GM23338 (cell line): ENCODE data around the gene PSMD8. TPM values are rescaled to one million over a fixed set of nuclear protein-coding genes. Genes with fewer than 3 reads are reported as not detected.

ENCODE experiments used
- ATAC-seq: fragments of 200-7000 bp; cut with Tn5 transposase; 3 replicates; pipeline ENCODE4 v1.9.1; 2020
- DNase-seq: peaks from one replicate; pipeline ENCODE4 v3.0.0-alpha.2; 2015; ENCODE audit warnings: low spot score
- H2AFZ ChIP-seq: fragments of 200-600 bp; sonication (generic); 2 replicates; pipeline ENCODE4 v1.8.0; 2016; ENCODE audit warnings: antibody characterized with exemption, mild to moderate bottlenecking, moderate library complexity
- H3F3A ChIP-seq: fragments of 200-600 bp; sonication (generic); replicated peaks from 2 replicates; pipeline ENCODE4 v1.8.0; 2017; ENCODE audit warnings: antibody characterized with exemption, mixed run types, low read depth
- H3K27ac ChIP-seq: fragments of 200-600 bp; sonication (generic); 2 replicates; pipeline ENCODE4 v1.6.1; 2016; ENCODE audit warnings: low read depth
- H3K27me3 ChIP-seq: fragments of 200-600 bp; sonication (generic); 2 replicates; pipeline ENCODE4 v1.8.0; 2016; ENCODE audit warnings: mild to moderate bottlenecking, mixed run types, moderate library complexity; ENCODE audit not compliant: insufficient read depth
- H3K36me3 ChIP-seq: fragments of 200-600 bp; sonication (generic); 2 replicates; pipeline ENCODE4 v1.8.0; 2016; ENCODE audit warnings: mild to moderate bottlenecking; ENCODE audit not compliant: insufficient read depth
- H3K4me1 ChIP-seq: fragments of 200-600 bp; sonication (generic); 2 replicates; pipeline ENCODE4 v1.8.0; 2016; ENCODE audit warnings: mild to moderate bottlenecking, moderate library complexity; ENCODE audit not compliant: insufficient read depth
- H3K4me2 ChIP-seq: fragments of 200-600 bp; sonication (generic); 2 replicates; pipeline ENCODE4 v1.7.1; 2017; ENCODE audit warnings: mixed run types
- H3K4me3 ChIP-seq: fragments of 200-600 bp; sonication (generic); 2 replicates; pipeline ENCODE4 v1.6.1; 2016; ENCODE audit warnings: mixed run types
- H3K79me2 ChIP-seq: fragments of 200-600 bp; sonication (generic); replicated peaks from 2 replicates; pipeline ENCODE4 v1.8.0; 2017; ENCODE audit warnings: mild to moderate bottlenecking; ENCODE audit not compliant: insufficient read depth
- H3K9me2 ChIP-seq: fragments of 200-600 bp; sonication (generic); 2 replicates; pipeline ENCODE4 v1.8.0; 2017; ENCODE audit not compliant: insufficient read depth
- H4K20me1 ChIP-seq: fragments of 200-600 bp; sonication (generic); replicated peaks from 2 replicates; pipeline ENCODE4 v1.8.0; 2017; ENCODE audit warnings: mild to moderate bottlenecking; ENCODE audit not compliant: insufficient read depth
- H3K27ac Mint-ChIP-seq: 2 replicates; pipeline ENCODE4 v1.8.0; 2020; ENCODE audit warnings: inconsistent platforms, mild to moderate bottlenecking, moderate library complexity, mixed read lengths
- H3K27me3 Mint-ChIP-seq: 3 replicates; pipeline ENCODE4 v1.8.0; 2022; ENCODE audit warnings: low read depth, mild to moderate bottlenecking, moderate library complexity, mixed read lengths, inconsistent platforms; ENCODE audit not compliant: insufficient read depth, poor library complexity
- H3K36me3 Mint-ChIP-seq: 3 replicates; pipeline ENCODE4 v1.8.0; 2021; ENCODE audit warnings: low read depth, mild to moderate bottlenecking, inconsistent platforms, moderate library complexity, mixed read lengths
- H3K4me1 Mint-ChIP-seq: 3 replicates; pipeline ENCODE4 v1.8.0; 2020; ENCODE audit warnings: mild to moderate bottlenecking, inconsistent platforms, mixed read lengths
- H3K4me3 Mint-ChIP-seq: 3 replicates; pipeline ENCODE4 v1.8.0; 2021; ENCODE audit warnings: moderate library complexity, mild to moderate bottlenecking, inconsistent platforms, mixed read lengths
- H3K9me3 Mint-ChIP-seq: 3 replicates; pipeline ENCODE4 v1.8.0; 2020; ENCODE audit warnings: moderate library complexity, mild to moderate bottlenecking, inconsistent platforms, mixed read lengths
- CREB1 ChIP-seq: fragments of 250-450 bp; sonication (Bioruptor Pico); IDR thresholded peaks from 2 replicates; pipeline ENCODE4 v1.5.0; 2020; ENCODE audit warnings: low read depth, mild to moderate bottlenecking, moderate library complexity
- CTCF ChIP-seq, 2 experiments: fragments of 200-600 bp in 1 of 2; sonication (generic) in 1 of 2; conservative IDR thresholded peaks; 2 replicates each; pipeline versions ENCODE4 v1.5.1 to v1.6.1; 2016 to 2017; ENCODE audit warnings: antibody characterized with exemption in 2 of 2, low read depth in 2 of 2, mild to moderate bottlenecking in 2 of 2, moderate library complexity in 1 of 2
- ETS1 ChIP-seq: IDR thresholded peaks from 2 replicates; pipeline ENCODE4 v1.6.1; 2016; ENCODE audit warnings: antibody characterized with exemption
- EZH2 ChIP-seq: fragments of 200-600 bp; sonication (generic); IDR thresholded peaks from one replicate; pipeline ENCODE4 v1.8.0; 2017; ENCODE audit warnings: antibody characterized with exemption, mild to moderate bottlenecking, low read depth; ENCODE audit not compliant: unreplicated experiment
- JUNB ChIP-seq: IDR thresholded peaks from one replicate; pipeline ENCODE4 v1.6.1; 2016; ENCODE audit warnings: antibody characterized with exemption; ENCODE audit not compliant: unreplicated experiment
- NANOG ChIP-seq: IDR thresholded peaks from 2 replicates; pipeline ENCODE4 v1.6.1; 2016; ENCODE audit warnings: antibody characterized with exemption, borderline replicate concordance
- POLR2AphosphoS5 ChIP-seq: IDR thresholded peaks from 2 replicates; pipeline ENCODE4 v1.6.1; 2016; ENCODE audit warnings: antibody characterized with exemption, low read depth
- ZNF114 ChIP-seq: fragments of 250-450 bp; sonication (Bioruptor Pico); IDR thresholded peaks from 2 replicates; pipeline ENCODE4 v1.5.0; 2020; ENCODE audit warnings: mild to moderate bottlenecking, moderate library complexity
- ZNF331 ChIP-seq: fragments of 250-450 bp; sonication (Bioruptor Pico); IDR thresholded peaks from 2 replicates; pipeline ENCODE4 v1.5.0; 2020; ENCODE audit warnings: low read depth, mild to moderate bottlenecking, moderate library complexity
- ZNF462 ChIP-seq: fragments of 250-450 bp; sonication (Bioruptor Pico); IDR thresholded peaks from 2 replicates; pipeline ENCODE4 v1.5.0; 2020; ENCODE audit warnings: mild to moderate bottlenecking, moderate library complexity
- polyA plus RNA-seq: library from polyadenylated mRNA; unstranded; fragments of >200 nt; fragmentation: Nextera tagmentation; extraction: Ambion mirVana; gene quantifications from 2 replicates; pipeline ENCODE4 v1.2.1, GENCODE V29; 2016
- total RNA-seq: library from RNA; depleted of rRNA; stranded (reverse); fragments of >200 nt; shearing (Covaris generic); gene quantifications from 2 replicates; pipeline ENCODE4 v1.2.3, GENCODE V29; 2014

Gene PSMD8
- total and polyA plus RNA-seq, 2 experiments from 2014 or later = 129 to 241 TPM

- TF ChIP-seq ZNF462 (CRISPR knock-in tag) (no peak), EZH2 (no peak)
Measured at GRCh38 chr19:38417146-38417543, 42.8 kb downstream of the PSMD8 start (continued).

- H3K27me3 Mint-ChIP-seq = peaks cover 23% of the 10 kb centered on the region
- H3F3A ChIP-seq = 0 out of 2 replicates have a peak, but pooled peaks cover 13% of the 10 kb centered on the region
- H3K4me1 ChIP-seq = peaks cover 6% of the 10 kb centered on the region; the same call in 1 of the 2 replicates
- H4K20me1 ChIP-seq = no peaks in the 10 kb centered on the region
- H3K27ac ChIP-seq = no peak overlapping the region
- peaks cover 10% of the 10 kb centered on the region; the same call in 1 of the 2 replicates for H3K27me3 ChIP-seq
- H3K4me3 Mint-ChIP-seq = peak overlapping the region; percentile 80
- DNase-seq (peak; percentile 92), ATAC-seq (peak; percentile 89)
- peak overlapping the region; percentile 66 for H3K27ac Mint-ChIP-seq
- peak overlapping the region; percentile 66 for H3K4me3 ChIP-seq
- peak overlapping the region; percentile 98 for H2AFZ ChIP-seq
- peak overlapping the region; percentile 87 for H3K4me2 ChIP-seq
- no peaks in the 10 kb centered on the region for H3K79me2 ChIP-seq
- H3K9me2 ChIP-seq = no peaks in the 10 kb centered on the region
- no peaks in the 10 kb centered on the region for H3K36me3 ChIP-seq
- no peaks in the 10 kb centered on the region for H3K9me3 Mint-ChIP-seq
- H3K36me3 Mint-ChIP-seq = no peaks in the 10 kb centered on the region; the same call in 2 of the 3 replicates
- peaks cover 12% of the 10 kb centered on the region for H3K4me1 Mint-ChIP-seq
- TF ChIP-seq POLR2AphosphoS5 (peak; percentile 65), JUNB (no peak), EZH2 (no peak), CREB1 (CRISPR knock-in tag) (peak; percentile 97), NANOG (no peak), ZNF114 (CRISPR knock-in tag) (no peak), CTCF (conservative IDR thresholded peaks at IDR 0.05; ENCODE audit: low read depth in 2 of 2) (0 out of 4 replicates have a peak, but pooled peaks have one; percentile 8 to 17), ZNF331 (CRISPR knock-in tag) (no peak), ETS1 (no peak)
Measured at GRCh38 chr19:38417544-38418506, 43.5 kb downstream of the PSMD8 start.
